MG63 (cell line): ENCODE measurements around the gene CLIC3. TPM values are rescaled to one million over a fixed set of nuclear protein-coding genes. Genes with fewer than 3 reads are reported as not detected.

Experiments used
- DNase-seq: peaks from one replicate; pipeline ENCODE4 v3.0.0-alpha.2; 2020
- H3K27me3 ChIP-seq: fragments of 250-450 bp; sonication (Bioruptor Pico); 2 replicates; pipeline ENCODE4 v1.5.1; 2020; ENCODE audit warnings: mild to moderate bottlenecking, moderate library complexity
- H3K36me3 ChIP-seq: fragments of 250-450 bp; sonication (Bioruptor Pico); 2 replicates; pipeline ENCODE4 v1.5.1; 2020; ENCODE audit warnings: mild to moderate bottlenecking, moderate library complexity
- H3K4me3 ChIP-seq: fragments of 250-450 bp; sonication (Bioruptor Pico); 2 replicates; pipeline ENCODE4 v1.5.1; 2020; ENCODE audit warnings: mild to moderate bottlenecking, moderate library complexity
- H3K9me3 ChIP-seq: fragments of 250-450 bp; sonication (Bioruptor Pico); 2 replicates; pipeline ENCODE4 v1.5.1; 2020; ENCODE audit warnings: mild to moderate bottlenecking, moderate library complexity
- total RNA-seq: library from RNA; depleted of rRNA; stranded (reverse); fragments of >200 nt; shearing (Covaris generic); gene quantifications from 2 replicates; pipeline ENCODE4 v1.2.3, GENCODE V29; 2014; ENCODE audit warnings: low replicate concordance

The CLIC3 gene
- total RNA-seq, 1 experiment from 2014 or later = not detected

GRCh38 chr9:136957901-136958300, 38.5 kb downstream of the CLIC3 start:
- no peaks in the 10 kb centered on the region for H3K27me3 ChIP-seq
- H3K4me3 ChIP-seq = no peak overlapping the region
- no peak for DNase-seq
- no peaks in the 10 kb centered on the region for H3K36me3 ChIP-seq
- no peaks in the 10 kb centered on the region for H3K9me3 ChIP-seq

GRCh38 chr9:136957461-136957860, 38.9 kb downstream of the CLIC3 start:
- Histone ChIP-seq H3K9me3 (no peaks in the 10 kb centered on the region), H3K4me3 (no peak overlapping the region), H3K36me3 (no peaks in the 10 kb centered on the region), H3K27me3 (no peaks in the 10 kb centered on the region)
- DNase-seq = no peak

- no peaks in the 10 kb centered on the region for H3K9me3 ChIP-seq
- no peaks in the 10 kb centered on the region for H3K36me3 ChIP-seq
- H3K4me3 ChIP-seq = no peak overlapping the region
- no peaks in the 10 kb centered on the region for H3K27me3 ChIP-seq
- DNase-seq = no peak
Measured at GRCh38 chr9:136956604-136957003, 39.8 kb downstream of the CLIC3 start.

- Histone ChIP-seq H3K27me3 (no peaks in the 10 kb centered on the region), H3K9me3 (no peaks in the 10 kb centered on the region), H3K4me3 (no peak overlapping the region), H3K36me3 (no peaks in the 10 kb centered on the region)
- no peak for DNase-seq
Measured at GRCh38 chr9:136955943-136956335, 40.4 kb downstream of the CLIC3 start.

GRCh38 chr9:136955202-136955942, 41.0 kb downstream of the CLIC3 start:
- Histone ChIP-seq H3K4me3 (no peak overlapping the region), H3K36me3 (no peaks in the 10 kb centered on the region)
- no peak for DNase-seq

GRCh38 chr9:136954270-136955083, 41.9 kb downstream of the CLIC3 start:
- Histone ChIP-seq H3K27me3 (no peaks in the 10 kb centered on the region), H3K9me3 (no peaks in the 10 kb centered on the region), H3K4me3 (no peak overlapping the region), H3K36me3 (no peaks in the 10 kb centered on the region)
- no peak for DNase-seq

More at GRCh38 chr9:136955202-136955942, 41.0 kb downstream of the CLIC3 start:
- H3K27me3 ChIP-seq = no peaks in the 10 kb centered on the region
- no peaks in the 10 kb centered on the region for H3K9me3 ChIP-seq

GRCh38 chr9:136953771-136954269, 42.5 kb downstream of the CLIC3 start:
- Histone ChIP-seq H3K9me3 (no peaks in the 10 kb centered on the region), H3K4me3 (no peak overlapping the region), H3K36me3 (no peaks in the 10 kb centered on the region), H3K27me3 (no peaks in the 10 kb centered on the region)
- DNase-seq = no peak

GRCh38 chr9:136952876-136953770, 43.2 kb downstream of the CLIC3 start:
- H3K4me3 ChIP-seq = no peak overlapping the region

GRCh38 chr9:136952321-136952850, 44.0 kb downstream of the CLIC3 start:
- H3K36me3 ChIP-seq = no peaks in the 10 kb centered on the region
- DNase-seq = no peak

More at GRCh38 chr9:136952876-136953770, 43.2 kb downstream of the CLIC3 start:
- H3K27me3 ChIP-seq = no peaks in the 10 kb centered on the region
- no peak for DNase-seq
- H3K36me3 ChIP-seq = no peaks in the 10 kb centered on the region
- H3K9me3 ChIP-seq = no peaks in the 10 kb centered on the region

GRCh38 chr9:136951541-136952320, 44.6 kb downstream of the CLIC3 start, which contains the start of gene LCN12:
Gene LCN12, plus strand, starts transcription at chr9:136952273. Its CDS starts 55 bp downstream, at chr9:136952328.
- no peak within 1 kb of the TSS for H3K4me3 ChIP-seq
- no peaks in the 10 kb centered on the region for H3K36me3 ChIP-seq
- H3K9me3 ChIP-seq = no peaks in the 10 kb centered on the region
- no peak for DNase-seq
- no peaks in the 10 kb centered on the region for H3K27me3 ChIP-seq

More at GRCh38 chr9:136952321-136952850, 44.0 kb downstream of the CLIC3 start:
- Histone ChIP-seq H3K9me3 (no peaks in the 10 kb centered on the region), H3K27me3 (no peaks in the 10 kb centered on the region), H3K4me3 (no peak overlapping the region)

GRCh38 chr9:136950656-136951276, 45.6 kb downstream of the CLIC3 start:
- no peak for DNase-seq
- no peaks in the 10 kb centered on the region for H3K36me3 ChIP-seq
- H3K4me3 ChIP-seq = peak overlapping the region; percentile 65; the same call in 1 of the 2 replicates
- no peaks in the 10 kb centered on the region for H3K27me3 ChIP-seq
- no peaks in the 10 kb centered on the region for H3K9me3 ChIP-seq

- no peaks in the 10 kb centered on the region for H3K36me3 ChIP-seq
- H3K4me3 ChIP-seq = peak overlapping the region; percentile 65
- H3K9me3 ChIP-seq = no peaks in the 10 kb centered on the region
- peak; percentile 91 for DNase-seq
- no peaks in the 10 kb centered on the region for H3K27me3 ChIP-seq
Measured at GRCh38 chr9:136949817-136950655, 46.3 kb downstream of the CLIC3 start.

- no peaks in the 10 kb centered on the region for H3K9me3 ChIP-seq
- DNase-seq = no peak
- no peaks in the 10 kb centered on the region for H3K27me3 ChIP-seq
- H3K36me3 ChIP-seq = no peaks in the 10 kb centered on the region
- peak overlapping the region; percentile 65 for H3K4me3 ChIP-seq
Measured at GRCh38 chr9:136949239-136949816, 47.0 kb downstream of the CLIC3 start.

GRCh38 chr9:136947955-136948510, 48.3 kb downstream of the CLIC3 start:
- peak; percentile 41 for DNase-seq
- H3K36me3 ChIP-seq = peaks cover 6% of the 10 kb centered on the region
- H3K27me3 ChIP-seq = no peaks in the 10 kb centered on the region
- no peak overlapping the region for H3K4me3 ChIP-seq
- no peaks in the 10 kb centered on the region for H3K9me3 ChIP-seq
